ENCODE results near the gene PLXNB1.

Gene PLXNB1

GRCh38 chr3:48418140-48418539, 11.7 kb downstream of the PLXNB1 start:
- no peak overlapping the region for H2AFZ ChIP-seq (ENCODE audit: low read depth)
- TF ChIP-seq CTCF (conservative IDR thresholded peaks at IDR 0.05; ENCODE audit: low read depth, low read length) = no peak
- H3K79me2 ChIP-seq (ENCODE audit: insufficient read depth, low read depth) = no peaks in the 10 kb centered on the region
- H3K4me1 ChIP-seq (ENCODE audit: low read depth, poor library complexity, severe bottlenecking) = no peaks in the 10 kb centered on the region
- no peaks in the 10 kb centered on the region for H3K27me3 ChIP-seq (ENCODE audit: insufficient read depth, low read depth)
- H4K20me1 ChIP-seq (ENCODE audit: insufficient read depth) = no peaks in the 10 kb centered on the region
- no peaks in the 10 kb centered on the region for H3K36me3 ChIP-seq (ENCODE audit: insufficient read depth)
- no peak overlapping the region for H3K4me2 ChIP-seq
- H3K9ac ChIP-seq = no peak overlapping the region
- H3K4me3 ChIP-seq (IDR thresholded peaks at IDR 0.05; ENCODE audit: insufficient read depth, low read depth, low read length) = no peak overlapping the region
- no peak overlapping the region for H3K27ac ChIP-seq

GRCh38 chr3:48417529-48418108, 12.3 kb downstream of the PLXNB1 start:
- H3K4me1 ChIP-seq (ENCODE audit: low read depth, poor library complexity, severe bottlenecking) = no peaks in the 10 kb centered on the region
- no peaks in the 10 kb centered on the region for H4K20me1 ChIP-seq (ENCODE audit: insufficient read depth)
- no peaks in the 10 kb centered on the region for H3K36me3 ChIP-seq (ENCODE audit: insufficient read depth)
- no peak overlapping the region for H3K9ac ChIP-seq
- no peaks in the 10 kb centered on the region for H3K27me3 ChIP-seq (ENCODE audit: insufficient read depth, low read depth)
- H3K4me2 ChIP-seq = no peak overlapping the region
- H3K4me3 ChIP-seq (IDR thresholded peaks at IDR 0.05; ENCODE audit: insufficient read depth, low read depth, low read length) = no peak overlapping the region
- TF ChIP-seq CTCF (conservative IDR thresholded peaks at IDR 0.05; ENCODE audit: low read depth, low read length) = no peak
- no peaks in the 10 kb centered on the region for H3K79me2 ChIP-seq (ENCODE audit: insufficient read depth, low read depth)
- no peak overlapping the region for H3K27ac ChIP-seq
- no peak overlapping the region for H2AFZ ChIP-seq (ENCODE audit: low read depth)

GRCh38 chr3:48416546-48416945, 13.3 kb downstream of the PLXNB1 start:
- Histone ChIP-seq H3K4me1 (ENCODE audit: low read depth, poor library complexity, severe bottlenecking) (no peaks in the 10 kb centered on the region), H4K20me1 (ENCODE audit: insufficient read depth) (no peaks in the 10 kb centered on the region), H3K9ac (no peak overlapping the region), H3K4me3 (IDR thresholded peaks at IDR 0.05; ENCODE audit: insufficient read depth, low read depth, low read length) (no peak overlapping the region), H3K27me3 (ENCODE audit: insufficient read depth, low read depth) (no peaks in the 10 kb centered on the region), H3K27ac (no peak overlapping the region), H3K4me2 (no peak overlapping the region), H3K36me3 (ENCODE audit: insufficient read depth) (no peaks in the 10 kb centered on the region), H3K79me2 (ENCODE audit: insufficient read depth, low read depth) (no peaks in the 10 kb centered on the region), H2AFZ (ENCODE audit: low read depth) (no peak overlapping the region)
- no peak for TF ChIP-seq CTCF (conservative IDR thresholded peaks at IDR 0.05; ENCODE audit: low read depth, low read length)

- TF ChIP-seq CTCF (conservative IDR thresholded peaks at IDR 0.05; ENCODE audit: low read depth, low read length) = no peak
- Histone ChIP-seq H4K20me1 (ENCODE audit: insufficient read depth) (no peaks in the 10 kb centered on the region), H3K4me1 (ENCODE audit: low read depth, poor library complexity, severe bottlenecking) (no peaks in the 10 kb centered on the region), H3K9ac (no peak overlapping the region), H3K4me2 (no peak overlapping the region), H3K4me3 (IDR thresholded peaks at IDR 0.05; ENCODE audit: insufficient read depth, low read depth, low read length) (no peak overlapping the region), H2AFZ (ENCODE audit: low read depth) (no peak overlapping the region), H3K79me2 (ENCODE audit: insufficient read depth, low read depth) (no peaks in the 10 kb centered on the region), H3K27me3 (ENCODE audit: insufficient read depth, low read depth) (no peaks in the 10 kb centered on the region), H3K27ac (no peak overlapping the region), H3K36me3 (ENCODE audit: insufficient read depth) (no peaks in the 10 kb centered on the region)
Measured at GRCh38 chr3:48416091-48416505, 13.8 kb downstream of the PLXNB1 start.

Measured in KMS-11 (cell line).